Uterus (tissue), 2 donors: Measurements from ENCODE around the gene SEC11A.

Experiments
- CTCF ChIP-seq, 4 experiments: fragments of 200-600 bp in 2 of 4; fragments of 450-650 bp in 2 of 4; sonication (generic) in 2 of 4; IDR thresholded peaks; one replicate each; pipeline ENCODE4 v1.5.1; 2016 to 2019; ENCODE audit warnings: antibody characterized with exemption in 4 of 4, mild to moderate bottlenecking in 2 of 4, moderate library complexity in 1 of 4
- POLR2A ChIP-seq, 2 donors: fragments of 450-650 bp; IDR thresholded peaks; one replicate each; pipeline ENCODE4 v1.6.1; 2016; ENCODE audit warnings: antibody characterized with exemption in 2 of 2, mild to moderate bottlenecking in 1 of 2, moderate library complexity in 1 of 2

- TF ChIP-seq CTCF (IDR thresholded peaks at IDR 0.05) (no peak), POLR2A (IDR thresholded peaks at IDR 0.05) (no peak)
These were observed 12.1 kb downstream of the SEC11A start for GRCh38 chr15:84703808-84704207.
